HG03064 (cell line): ENCODE measurements around the gene TBC1D7.

Source experiments
- ATAC-seq: cut with Tn5 transposase; IDR thresholded peaks from one replicate; pipeline ENCODE4 v1.9.1; 2021; ENCODE audit warnings: low read depth; ENCODE audit not compliant: unreplicated experiment

TBC1D7 gene

GRCh38 chr6:13273931-13274706 lies 54.2 kb downstream of the TBC1D7 start:
- ATAC-seq: no peak

GRCh38 chr6:13273202-13273930 lies 55.0 kb downstream of the TBC1D7 start:
- no peak for ATAC-seq

DNA sequence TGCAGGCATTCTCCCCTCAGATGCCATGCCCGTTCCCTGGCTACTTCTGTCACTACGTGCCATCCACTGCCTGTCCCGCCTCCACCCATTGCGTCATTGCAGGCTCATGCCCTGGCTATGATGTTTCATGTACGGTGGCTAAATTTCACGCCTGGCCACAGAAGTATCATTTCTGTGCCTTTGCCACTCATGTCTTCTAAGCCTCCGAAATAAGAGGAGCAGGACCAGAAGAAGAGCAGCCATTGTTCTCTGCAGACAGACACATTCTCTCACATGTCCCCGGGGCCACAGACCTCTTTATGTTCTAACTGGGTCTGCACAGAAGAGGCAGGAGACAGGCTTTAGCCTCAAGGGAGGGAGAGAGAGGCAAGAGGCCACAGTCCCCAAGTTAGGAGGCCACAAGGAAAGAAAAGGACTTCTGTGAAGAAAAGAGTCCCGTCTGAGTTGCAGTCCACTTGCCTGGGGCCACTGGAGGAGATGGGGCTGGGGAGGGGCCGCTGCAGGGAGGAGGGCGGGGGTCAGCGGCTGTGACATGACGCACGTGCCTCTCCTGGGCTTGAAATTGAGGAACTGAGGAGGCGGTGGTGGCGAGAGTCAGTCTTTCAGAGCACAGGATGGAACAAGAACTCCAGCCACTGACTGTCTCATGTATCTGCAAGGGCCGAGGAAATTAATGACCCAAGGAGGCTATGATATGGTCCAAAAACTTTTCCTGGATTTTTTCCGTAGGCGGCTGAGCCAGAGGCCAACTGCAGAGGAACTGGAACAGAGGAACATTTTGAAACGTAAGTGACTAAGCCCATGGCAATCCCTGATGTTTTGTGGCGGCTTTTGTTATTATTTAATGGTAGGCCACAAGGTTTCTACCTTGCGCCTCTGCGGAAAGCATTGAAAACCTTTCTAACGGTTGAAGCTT lies 55.9 kb downstream of the TBC1D7 start:
- ATAC-seq: peak; percentile 59

DNA sequence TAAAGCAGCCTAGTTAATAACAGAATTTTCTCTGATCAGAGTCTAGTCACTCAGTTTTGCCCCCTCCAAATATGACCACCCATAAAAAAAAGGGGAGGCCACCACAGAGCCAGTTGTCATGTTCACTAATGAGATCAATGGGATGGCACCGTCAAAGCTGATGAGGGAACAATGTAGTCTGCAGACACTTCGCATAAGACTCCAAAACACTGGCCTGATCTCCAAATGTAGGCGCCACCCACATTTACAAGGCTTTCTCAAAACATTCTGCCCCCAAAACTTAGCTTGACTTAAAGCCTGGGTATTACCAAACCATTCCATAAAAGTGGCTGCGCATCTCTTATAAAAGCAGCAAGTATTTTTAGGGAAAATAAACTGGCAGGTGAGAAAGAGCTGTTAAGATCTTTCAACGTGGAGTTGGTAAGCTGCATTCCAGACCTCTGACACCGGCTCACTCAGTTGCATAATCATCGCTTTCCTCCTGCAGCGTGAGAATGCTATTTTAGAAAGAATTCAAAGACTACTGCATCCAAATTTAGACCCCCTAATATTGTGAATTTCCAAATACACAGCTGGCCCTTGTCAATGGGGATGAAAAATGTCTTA lies 59.3 kb downstream of the TBC1D7 start:
- ATAC-seq: no peak

GRCh38 chr6:13267142-13267651 lies 61.1 kb downstream of the TBC1D7 start:
- no peak for ATAC-seq

DNA sequence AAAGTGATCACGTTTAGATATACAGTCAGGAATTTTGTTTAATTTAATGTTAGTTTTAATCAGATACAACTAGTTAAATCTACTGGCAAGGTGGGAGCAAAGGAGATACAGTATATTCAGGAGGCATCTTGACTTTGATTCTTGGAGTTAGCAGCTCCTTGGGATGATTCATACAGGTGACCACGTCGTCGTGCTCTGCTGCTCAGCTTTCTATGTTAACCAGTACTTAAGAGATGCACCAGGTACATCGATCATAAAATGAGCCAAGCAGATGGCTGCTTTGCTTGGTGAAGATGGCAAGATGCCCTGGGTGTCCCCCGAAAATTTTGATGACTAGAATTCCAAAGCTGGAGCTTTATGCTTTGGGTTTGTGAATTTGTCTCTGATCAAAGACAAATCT lies 64.7 kb downstream of the TBC1D7 start:
- ATAC-seq: no peak

DNA sequence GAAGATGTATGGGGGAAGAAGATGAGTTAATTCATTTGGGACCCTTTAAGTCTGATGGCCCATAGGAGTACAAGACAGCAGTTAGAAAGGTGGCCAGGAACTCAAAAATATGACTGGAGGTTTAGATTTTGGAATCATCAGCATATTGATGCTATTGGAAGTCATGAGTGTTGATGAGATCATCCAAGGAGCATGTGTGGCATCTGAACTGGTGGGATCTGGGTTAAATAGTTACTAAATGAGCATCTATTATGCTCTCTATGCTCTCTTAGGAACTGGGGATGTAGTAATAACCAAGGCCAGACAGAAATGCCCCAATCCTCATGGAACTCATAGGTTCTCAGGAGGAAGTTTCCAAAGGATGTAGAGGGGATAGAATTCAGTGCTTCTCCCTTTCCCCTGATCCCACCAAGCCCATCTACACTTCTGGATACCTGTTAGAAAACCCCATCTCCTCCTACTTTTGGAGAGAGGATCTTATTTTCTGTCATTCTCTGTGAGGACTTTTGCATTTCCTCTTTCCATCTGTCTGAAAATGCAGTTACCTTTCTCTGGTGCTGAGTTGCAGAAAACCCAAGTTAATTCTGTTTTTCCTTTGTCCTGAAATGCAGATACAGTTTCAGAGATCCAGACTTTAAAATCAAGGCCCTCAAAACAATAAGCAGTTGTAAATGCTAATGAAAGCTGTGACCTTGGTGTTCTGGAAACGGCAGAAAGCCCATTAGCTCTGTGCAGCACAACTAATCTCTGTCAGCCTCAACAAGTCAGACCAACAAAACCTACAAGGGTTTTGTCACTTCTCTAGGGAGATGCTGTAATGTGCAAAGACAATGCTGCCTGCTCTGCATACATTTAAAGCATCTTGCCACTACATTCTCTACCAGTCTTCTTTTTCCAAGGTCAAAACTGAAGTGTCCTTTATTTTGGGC lies 65.8 kb downstream of the TBC1D7 start:
- ATAC-seq: no peak

- peak; percentile 42 for ATAC-seq
These were observed 66.8 kb downstream of the TBC1D7 start for GRCh38 chr6:13261464-13261994.

- no peak for ATAC-seq
These were observed 67.5 kb downstream of the TBC1D7 start for GRCh38 chr6:13260831-13261230.

GRCh38 chr6:13260101-13260598 lies 68.2 kb downstream of the TBC1D7 start:
- no peak for ATAC-seq

GRCh38 chr6:13259393-13259792 lies 68.9 kb downstream of the TBC1D7 start:
- no peak for ATAC-seq

- ATAC-seq: no peak
These were observed 71.9 kb downstream of the TBC1D7 start for GRCh38 chr6:13256266-13257001.
